Lung (tissue), 12 donors: Measurements from ENCODE around the gene WSCD1. TPM values are rescaled to one million over a fixed set of nuclear protein-coding genes. Genes with fewer than 3 reads are reported as not detected.

ENCODE experiments used
- ATAC-seq: fragments of 200-7000 bp; cut with Tn5 transposase; one replicate; pipeline ENCODE4 v1.9.1; 2020; ENCODE audit warnings: moderate number of reproducible peaks; ENCODE audit not compliant: insufficient read depth, low FRiP score
- DNase-seq, 3 donors: peaks; one replicate each; pipeline ENCODE4 v3.0.0-alpha.2; 2013 to 2017
- H3K27ac ChIP-seq, 2 donors: one replicate each; pipeline ENCODE4 v1.5.1; 2013; ENCODE audit warnings: mild to moderate bottlenecking in 2 of 2, moderate library complexity in 2 of 2, control low read depth in 1 of 2, inconsistent platforms in 1 of 2, low read depth in 1 of 2, low read length in 1 of 2
- H3K27me3 ChIP-seq, 3 donors: one replicate each; pipeline ENCODE4 v1.5.1; 2013; ENCODE audit warnings: low read length in 2 of 3; ENCODE audit not compliant: control insufficient read depth in 3 of 3, insufficient read depth in 3 of 3
- H3K36me3 ChIP-seq, 4 donors: one replicate each; pipeline ENCODE4 v1.5.1; 2013; ENCODE audit warnings: low read length in 4 of 4, mild to moderate bottlenecking in 1 of 4, moderate library complexity in 1 of 4; ENCODE audit not compliant: control insufficient read depth in 4 of 4, insufficient read depth in 4 of 4
- H3K4me1 ChIP-seq, 5 donors: one replicate each; pipeline ENCODE4 v1.5.1; 2013; ENCODE audit warnings: low read length in 5 of 5, mild to moderate bottlenecking in 2 of 5, moderate library complexity in 1 of 5; ENCODE audit not compliant: control insufficient read depth in 5 of 5, insufficient read depth in 5 of 5
- H3K4me3 ChIP-seq: one replicate; pipeline ENCODE4 v1.5.1; 2013; ENCODE audit warnings: mild to moderate bottlenecking, control low read depth, moderate library complexity
- H3K9ac ChIP-seq, 2 donors: one replicate each; pipeline ENCODE4 v1.5.1; 2013; ENCODE audit warnings: low read length in 2 of 2, control low read depth in 1 of 2; ENCODE audit not compliant: insufficient read depth in 1 of 2
- H3K9me3 ChIP-seq, 4 donors: one replicate each; pipeline ENCODE4 v1.5.1; 2013; ENCODE audit warnings: low read length in 3 of 4, mild to moderate bottlenecking in 1 of 4, moderate library complexity in 1 of 4; ENCODE audit not compliant: control insufficient read depth in 4 of 4, insufficient read depth in 3 of 4
- WGBS, 2 donors: extraction: QIAGEN DNeasy Blood & Tissue Kit; methylation state at CpG; one replicate each; pipeline ENCODE4 v1.1.7; 2013; 5-methylcytosine and 5-hydroxymethylcytosine counted together
- polyA plus RNA-seq, 2 donors: library from polyadenylated mRNA; stranded (reverse); fragments of 200-250 nt; gene quantifications; one replicate each; pipeline ENCODE4 v1.2.1, GENCODE V29; 2013
- total RNA-seq, 2 donors: library from RNA; depleted of rRNA in 1 of 2; stranded (reverse); fragments of >200 nt in 1 of 2; gene quantifications; one replicate each; pipeline ENCODE4 v1.2.1, GENCODE V29; 2014 to 2021
- TF ChIP-seq, protein P1 (sequence below): IDR thresholded peaks from 2 replicates; pipeline ENCODE4 v1.5.1; 2012; ENCODE audit warnings: mild to moderate bottlenecking; ENCODE audit errors: control extremely low read depth, extremely low read depth
- donor health status: control.
- donor health status: control.
- donor health status: Bipolar disorder and iron deficiency.
- donor health status: healthy.
- donor health status: DM: yes; HTN: yes; CAD: no.

Gene WSCD1
- total and polyA plus RNA-seq, 4 donors = 1.5 to 13.4 (median 3.8) TPM

DNA sequence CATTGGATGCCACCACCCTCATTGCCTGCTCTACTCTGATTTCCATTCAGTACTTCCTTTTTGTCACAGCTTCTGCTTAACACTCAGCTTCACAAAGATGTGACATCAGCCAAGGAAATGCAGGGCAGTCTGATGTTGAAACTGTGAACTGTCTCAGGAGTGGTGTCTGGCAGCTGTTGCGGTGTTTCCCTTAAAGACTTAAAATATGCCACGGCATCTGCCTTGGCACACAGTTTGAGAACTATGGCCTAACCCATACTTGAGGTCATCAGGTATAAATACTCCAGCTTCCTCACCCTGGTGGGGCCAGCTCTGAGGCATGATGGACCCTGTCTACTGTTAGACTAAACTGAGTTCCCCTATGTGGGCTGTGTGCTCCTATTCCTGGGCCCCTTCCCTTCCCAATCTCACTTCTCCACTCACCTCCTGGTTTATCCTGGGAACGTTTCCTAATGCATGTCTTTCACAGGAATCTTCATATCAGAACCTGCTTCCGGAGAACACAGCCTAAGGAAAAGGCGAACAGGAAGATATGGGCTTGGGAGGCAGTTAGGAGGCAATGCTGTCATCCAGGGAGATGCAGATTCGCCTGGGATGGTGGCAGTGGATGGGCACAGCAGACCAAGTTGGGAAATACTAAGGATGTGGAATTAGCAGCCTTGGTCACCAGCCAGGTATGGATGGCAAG lies 96.5 kb downstream of the WSCD1 start:
- Histone ChIP-seq H3K4me1 (no peaks in the 10 kb centered on the region), H3K27me3 (no peaks in the 10 kb centered on the region), H3K9me3 (no peaks in the 10 kb centered on the region), H3K36me3 (no peaks in the 10 kb centered on the region), H3K9ac (no peak overlapping the region), H3K27ac (no peak overlapping the region), H3K4me3 (no peak overlapping the region)
- no peak for DNase-seq
- 58 to 63% methylated on average over 6 of the region's 6 CpGs for WGBS, 2 donors
- TF ChIP-seq, protein P1, sequence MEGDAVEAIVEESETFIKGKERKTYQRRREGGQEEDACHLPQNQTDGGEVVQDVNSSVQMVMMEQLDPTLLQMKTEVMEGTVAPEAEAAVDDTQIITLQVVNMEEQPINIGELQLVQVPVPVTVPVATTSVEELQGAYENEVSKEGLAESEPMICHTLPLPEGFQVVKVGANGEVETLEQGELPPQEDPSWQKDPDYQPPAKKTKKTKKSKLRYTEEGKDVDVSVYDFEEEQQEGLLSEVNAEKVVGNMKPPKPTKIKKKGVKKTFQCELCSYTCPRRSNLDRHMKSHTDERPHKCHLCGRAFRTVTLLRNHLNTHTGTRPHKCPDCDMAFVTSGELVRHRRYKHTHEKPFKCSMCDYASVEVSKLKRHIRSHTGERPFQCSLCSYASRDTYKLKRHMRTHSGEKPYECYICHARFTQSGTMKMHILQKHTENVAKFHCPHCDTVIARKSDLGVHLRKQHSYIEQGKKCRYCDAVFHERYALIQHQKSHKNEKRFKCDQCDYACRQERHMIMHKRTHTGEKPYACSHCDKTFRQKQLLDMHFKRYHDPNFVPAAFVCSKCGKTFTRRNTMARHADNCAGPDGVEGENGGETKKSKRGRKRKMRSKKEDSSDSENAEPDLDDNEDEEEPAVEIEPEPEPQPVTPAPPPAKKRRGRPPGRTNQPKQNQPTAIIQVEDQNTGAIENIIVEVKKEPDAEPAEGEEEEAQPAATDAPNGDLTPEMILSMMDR = no peak
- ATAC-seq = no peak

DNA sequence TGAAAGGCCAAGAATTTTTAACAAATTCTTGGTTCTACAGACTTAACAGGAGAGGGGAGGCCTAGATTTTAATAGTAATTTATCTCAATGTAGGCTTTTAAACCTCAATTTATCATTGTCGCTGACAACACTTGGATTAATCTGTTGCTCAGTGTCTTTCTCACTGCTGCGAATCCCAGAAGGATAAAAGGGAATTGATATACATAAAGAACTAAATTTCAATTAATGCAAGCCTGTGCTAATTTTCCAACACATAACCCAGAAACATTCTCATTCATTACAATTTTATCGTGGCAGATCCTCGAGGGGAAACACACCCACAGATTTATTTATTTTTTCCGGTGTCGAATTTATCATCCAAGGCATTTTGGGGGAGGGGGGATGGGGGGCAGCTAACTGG lies 98.1 kb downstream of the WSCD1 start:
- no peaks in the 10 kb centered on the region for H3K9me3 ChIP-seq
- TF ChIP-seq, protein P1 = no peak
- H3K9ac ChIP-seq = no peak overlapping the region
- H3K4me3 ChIP-seq = no peak overlapping the region
- ATAC-seq = no peak
- no peaks in the 10 kb centered on the region for H3K36me3 ChIP-seq
- no peaks in the 10 kb centered on the region for H3K27me3 ChIP-seq
- DNase-seq = no peak
- H3K27ac ChIP-seq = no peak overlapping the region
- H3K4me1 ChIP-seq = no peaks in the 10 kb centered on the region
- 64 to 76% methylated on average over 6 of the region's 6 CpGs for WGBS, 2 donors

DNA sequence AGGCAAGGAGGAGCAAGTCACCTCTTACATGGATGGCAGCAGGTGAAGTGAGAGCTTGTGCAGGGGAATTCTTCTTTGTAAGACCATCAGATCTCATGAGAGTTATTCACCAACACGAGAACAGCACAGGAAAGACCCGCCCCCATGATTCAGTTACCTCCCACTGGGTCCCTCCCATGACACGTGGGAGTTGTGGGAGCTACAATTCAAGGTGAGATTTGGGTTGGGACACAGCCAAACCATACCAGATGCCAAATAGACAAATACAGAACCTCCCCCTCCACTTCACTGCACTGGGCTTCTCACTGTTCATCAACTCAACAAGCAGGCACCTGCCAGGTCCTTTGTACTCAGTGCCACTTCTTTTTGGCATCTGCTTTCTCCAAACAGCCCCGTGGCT lies 100.2 kb downstream of the WSCD1 start:
- Histone ChIP-seq H3K27me3 (no peaks in the 10 kb centered on the region), H3K4me3 (no peak overlapping the region), H3K36me3 (no peaks in the 10 kb centered on the region), H3K9ac (no peak overlapping the region), H3K27ac (no peak overlapping the region), H3K9me3 (peaks cover 0 to 3% (median 0%) of the 10 kb centered on the region in 4 donors), H3K4me1 (no peaks in the 10 kb centered on the region)
- WGBS, 2 donors = 68 to 71% methylated on average over 4 of the region's 4 CpGs
- TF ChIP-seq, protein P1 = no peak
- ATAC-seq = no peak
- DNase-seq = no peak
